K562 (cell line): ENCODE measurements around the gene BCO2.

ENCODE experiments used
- RBM14 ChIP-seq: fragments of 200-400 bp; formaldehyde crosslinking; IDR thresholded peaks from 2 replicates; pipeline ENCODE4 v1.6.1; 2018; ENCODE audit warnings: low read depth, mild to moderate bottlenecking, low read length, moderate library complexity, borderline replicate concordance; ENCODE audit not compliant: insufficient read depth
- TF ChIP-seq, protein P1 (sequence below), 3 experiments: IDR thresholded peaks in 2 of 3; conservative IDR thresholded peaks in 1 of 3; 2 replicates each; pipeline ENCODE4 v1.5.1; 2011 to 2012; ENCODE audit warnings: low read length in 3 of 3, mild to moderate bottlenecking in 3 of 3, control low read depth in 2 of 3, improper control_type of control experiment in 1 of 3, inconsistent platforms in 1 of 3, low read depth in 1 of 3, mixed read lengths in 1 of 3, moderate library complexity in 1 of 3; ENCODE audit not compliant: insufficient read depth in 2 of 3
- TF ChIP-seq, protein P2 (sequence below): sonication (generic); formaldehyde crosslinking; IDR thresholded peaks from 2 replicates; pipeline ENCODE4 v1.9.0; 2022; ENCODE audit warnings: mild to moderate bottlenecking, missing genetic modification reagents

DNA sequence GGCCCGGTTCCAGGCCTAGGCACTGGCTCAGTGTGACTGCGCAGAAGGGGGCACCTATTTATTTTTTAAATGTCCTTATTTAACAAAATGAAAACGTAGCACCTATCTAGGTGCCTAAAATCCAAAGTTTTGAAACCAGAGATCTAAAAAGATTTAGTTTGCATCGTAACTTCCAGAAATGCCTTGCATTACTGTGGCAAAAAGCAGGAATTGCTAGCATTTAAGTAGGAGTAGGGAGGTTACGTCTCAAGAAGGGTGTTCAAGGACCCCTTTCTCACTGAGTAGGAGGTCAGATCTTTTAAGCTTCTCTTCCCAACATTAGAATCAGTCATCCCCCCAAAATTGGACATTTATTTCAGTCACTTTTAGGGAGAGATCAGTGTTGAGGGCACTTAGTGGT is 93.1 kb downstream of the BCO2 start:
- TF ChIP-seq, protein P1, sequence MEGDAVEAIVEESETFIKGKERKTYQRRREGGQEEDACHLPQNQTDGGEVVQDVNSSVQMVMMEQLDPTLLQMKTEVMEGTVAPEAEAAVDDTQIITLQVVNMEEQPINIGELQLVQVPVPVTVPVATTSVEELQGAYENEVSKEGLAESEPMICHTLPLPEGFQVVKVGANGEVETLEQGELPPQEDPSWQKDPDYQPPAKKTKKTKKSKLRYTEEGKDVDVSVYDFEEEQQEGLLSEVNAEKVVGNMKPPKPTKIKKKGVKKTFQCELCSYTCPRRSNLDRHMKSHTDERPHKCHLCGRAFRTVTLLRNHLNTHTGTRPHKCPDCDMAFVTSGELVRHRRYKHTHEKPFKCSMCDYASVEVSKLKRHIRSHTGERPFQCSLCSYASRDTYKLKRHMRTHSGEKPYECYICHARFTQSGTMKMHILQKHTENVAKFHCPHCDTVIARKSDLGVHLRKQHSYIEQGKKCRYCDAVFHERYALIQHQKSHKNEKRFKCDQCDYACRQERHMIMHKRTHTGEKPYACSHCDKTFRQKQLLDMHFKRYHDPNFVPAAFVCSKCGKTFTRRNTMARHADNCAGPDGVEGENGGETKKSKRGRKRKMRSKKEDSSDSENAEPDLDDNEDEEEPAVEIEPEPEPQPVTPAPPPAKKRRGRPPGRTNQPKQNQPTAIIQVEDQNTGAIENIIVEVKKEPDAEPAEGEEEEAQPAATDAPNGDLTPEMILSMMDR (IDR thresholded peaks at IDR 0.05 in 2 of 3, conservative IDR thresholded peaks at IDR 0.05 in 1 of 3; ENCODE audit: insufficient read depth in 2 of 3, low read depth in 1 of 3, low read length in 3 of 3), result no peak
- TF ChIP-seq RBM14, result no peak
- TF ChIP-seq, protein P2, sequence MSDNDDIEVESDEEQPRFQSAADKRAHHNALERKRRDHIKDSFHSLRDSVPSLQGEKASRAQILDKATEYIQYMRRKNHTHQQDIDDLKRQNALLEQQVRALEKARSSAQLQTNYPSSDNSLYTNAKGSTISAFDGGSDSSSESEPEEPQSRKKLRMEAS (CRISPR knock-in tag), result no peak
